ENCODE results near the gene PADI1.

PADI1 gene

GRCh38 chr1:17244821-17245740 lies 40.2 kb downstream of the PADI1 start:
- no peak for DNase-seq (ENCODE audit: low spot score)

DNA sequence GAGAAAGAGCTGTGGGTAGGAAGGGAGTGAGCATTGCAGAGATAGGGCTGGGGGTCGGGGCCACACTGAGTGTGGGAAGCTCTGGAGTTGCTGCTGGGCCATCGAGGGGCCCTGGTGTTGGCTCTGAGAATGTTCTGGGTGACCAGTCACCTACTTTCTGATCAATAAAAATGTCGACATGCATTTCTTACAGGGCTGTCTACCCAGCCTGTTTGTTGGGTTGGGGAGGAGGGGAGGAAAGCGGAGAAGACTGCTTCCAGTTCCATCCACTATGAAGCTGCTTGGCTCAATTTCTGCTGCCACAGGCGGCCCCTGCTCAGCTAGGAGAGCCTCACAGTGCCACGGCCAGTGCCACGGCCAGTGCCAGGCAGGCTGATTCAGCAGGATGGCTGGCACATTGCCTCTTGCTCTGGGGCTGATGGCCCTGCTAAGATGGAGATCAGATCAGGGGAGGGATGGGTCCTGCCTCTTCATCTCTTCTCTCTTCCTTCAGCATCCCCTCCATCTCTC lies 40.9 kb downstream of the PADI1 start:
- no peak for DNase-seq (ENCODE audit: low spot score)

DNA sequence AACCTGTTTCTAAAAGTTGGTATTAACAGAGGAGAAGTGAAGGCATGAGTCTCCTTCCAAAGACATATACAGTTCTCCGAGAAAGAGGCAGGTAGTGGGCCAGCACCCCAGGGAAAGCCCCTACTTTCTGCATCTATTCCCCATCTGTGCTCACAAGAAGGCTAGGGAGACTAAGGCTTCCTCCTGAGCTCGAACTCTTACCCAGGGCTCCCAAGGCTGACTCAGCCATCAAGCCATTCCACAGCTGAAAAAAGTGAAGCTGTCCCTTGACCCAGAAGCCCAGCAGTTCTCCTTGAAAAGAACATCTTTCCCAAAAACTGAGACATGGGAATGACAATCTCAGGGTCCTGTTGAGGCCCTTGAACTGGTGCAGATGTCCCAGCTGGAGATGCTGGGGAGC lies 42.0 kb downstream of the PADI1 start:
- DNase-seq (ENCODE audit: low spot score) = no peak

DNA sequence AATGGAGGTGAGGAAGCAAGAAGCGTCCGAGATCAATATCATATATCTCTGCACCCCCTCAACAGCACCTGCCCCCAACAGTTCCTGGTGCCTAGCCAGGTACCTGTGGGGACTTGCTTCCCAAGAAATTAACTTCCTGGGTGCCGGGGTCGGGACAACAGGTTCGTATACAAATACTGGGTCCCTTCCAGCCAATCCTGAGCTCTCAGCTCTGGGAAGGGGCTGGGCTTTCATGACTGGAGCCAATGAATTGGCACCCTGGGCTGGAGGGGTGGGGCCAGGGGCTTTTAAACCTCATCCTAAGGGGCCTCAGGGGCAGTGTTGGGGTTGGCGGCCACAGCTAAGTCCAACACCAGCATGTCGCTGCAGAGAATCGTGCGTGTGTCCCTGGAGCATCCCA lies 43.9 kb downstream of the PADI1 start, which contains the start of gene PADI3:
Gene PADI3, plus strand, starts transcription at position 318 of the 400 bp plus-strand sequence. Its CDS starts 40 bp downstream, at position 358.
- no peak for DNase-seq (ENCODE audit: low spot score)

GRCh38 chr1:17250601-17251000 lies 45.7 kb downstream of the PADI1 start:
- no peak for DNase-seq (ENCODE audit: low spot score)

DNA sequence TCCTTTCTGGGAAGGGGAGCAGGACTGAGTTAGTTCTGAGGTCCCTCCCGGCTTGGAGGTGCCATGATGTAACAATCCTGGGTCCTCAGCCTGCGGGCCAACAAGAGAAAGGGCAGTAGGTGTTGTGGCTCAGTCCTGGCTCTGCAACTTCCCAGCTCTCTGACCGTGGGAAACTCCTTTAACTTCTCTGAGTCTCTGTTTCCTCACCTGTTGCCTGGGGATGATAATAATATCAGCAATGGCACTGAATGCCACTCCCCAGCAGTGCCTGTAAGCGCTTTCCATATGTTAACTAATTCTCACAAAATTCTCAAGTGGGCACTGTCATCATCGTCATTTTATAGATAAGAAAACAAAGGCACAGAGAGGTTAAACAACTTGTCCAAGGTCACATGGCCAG lies 46.3 kb downstream of the PADI1 start:
- no peak for DNase-seq (ENCODE audit: low spot score)

- no peak for DNase-seq (ENCODE audit: low spot score)
These were observed 46.9 kb downstream of the PADI1 start for GRCh38 chr1:17251701-17252376.

GRCh38 chr1:17255336-17255735 lies 50.4 kb downstream of the PADI1 start:
- DNase-seq (ENCODE audit: low spot score) = no peak

- no peak for DNase-seq (ENCODE audit: low spot score)
These were observed 53.3 kb downstream of the PADI1 start for GRCh38 chr1:17258116-17258757.

DNA sequence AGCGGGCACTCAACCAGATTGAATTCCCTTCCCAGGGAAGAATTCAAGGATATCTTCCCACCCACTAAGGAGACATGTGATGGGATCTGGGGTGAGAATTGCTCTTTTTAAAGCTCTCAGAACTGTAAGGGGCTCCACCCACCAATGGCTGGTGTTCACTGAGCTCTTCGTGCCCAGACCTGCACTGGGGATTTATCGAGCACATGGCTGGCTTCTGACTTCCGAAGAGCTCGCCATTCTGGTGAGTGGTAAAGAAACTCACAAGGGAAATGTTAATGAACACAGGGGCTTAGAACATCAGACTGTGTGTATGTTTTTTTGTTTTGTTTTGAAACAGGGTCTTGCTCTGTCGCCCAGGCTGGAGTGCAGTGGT lies 53.8 kb downstream of the PADI1 start:
- DNase-seq (ENCODE audit: low spot score) = no peak

GRCh38 chr1:17259233-17259873 lies 54.4 kb downstream of the PADI1 start:
- DNase-seq (ENCODE audit: low spot score) = no peak

- DNase-seq (ENCODE audit: low spot score) = no peak
These were observed 55.3 kb downstream of the PADI1 start for GRCh38 chr1:17260264-17260663.

GRCh38 chr1:17260738-17261137 lies 55.8 kb downstream of the PADI1 start:
- no peak for DNase-seq (ENCODE audit: low spot score)

- no peak for DNase-seq (ENCODE audit: low spot score)
These were observed 59.0 kb downstream of the PADI1 start for GRCh38 chr1:17263936-17264335.

GRCh38 chr1:17264470-17264869 lies 59.5 kb downstream of the PADI1 start:
- no peak for DNase-seq (ENCODE audit: low spot score)

DNA sequence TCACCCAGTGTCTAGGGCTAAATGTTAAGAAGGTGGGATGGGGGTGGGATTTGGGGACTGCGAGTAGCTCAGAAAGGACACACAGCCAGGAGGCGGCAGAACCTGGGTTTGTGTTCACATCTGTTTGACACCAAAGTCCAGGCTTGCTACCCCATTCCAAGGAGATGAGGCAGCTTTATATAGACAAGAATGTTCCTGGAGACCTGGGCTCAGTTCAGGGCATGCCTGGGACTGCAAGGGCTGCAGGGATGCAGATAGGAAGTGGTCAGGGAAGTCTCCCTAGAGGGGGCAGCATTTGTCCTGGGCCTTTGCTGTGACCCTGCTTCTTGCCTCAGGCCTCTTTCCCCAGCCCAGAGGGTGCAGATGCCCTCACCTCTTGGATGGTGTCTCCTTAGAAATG lies 60.2 kb downstream of the PADI1 start:
- no peak for DNase-seq (ENCODE audit: low spot score)

DNA sequence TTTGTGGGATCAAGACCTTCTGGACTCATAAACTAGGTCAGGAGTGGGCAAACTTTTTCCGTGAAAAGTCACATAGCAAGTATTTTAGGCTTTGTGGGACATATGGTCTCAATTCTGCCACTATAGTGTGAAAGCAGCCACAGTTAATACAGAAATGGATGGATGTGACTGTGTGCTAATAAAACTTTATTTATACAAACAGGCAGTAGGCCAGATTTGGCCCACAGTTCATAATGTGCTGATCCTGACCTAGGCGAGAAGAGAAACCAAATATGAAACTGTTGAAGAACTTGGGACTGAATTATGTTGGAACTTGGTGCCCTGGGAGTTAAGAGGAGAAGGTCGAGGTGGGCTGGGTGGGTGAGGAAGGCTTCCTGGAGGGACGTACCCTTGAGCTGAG lies 61.0 kb downstream of the PADI1 start:
- DNase-seq (ENCODE audit: low spot score) = no peak

GRCh38 chr1:17270891-17271765 lies 66.2 kb downstream of the PADI1 start:
- DNase-seq (ENCODE audit: low spot score) = no peak

- DNase-seq (ENCODE audit: low spot score) = no peak
These were observed 67.1 kb downstream of the PADI1 start for GRCh38 chr1:17272066-17272465.

- no peak for DNase-seq (ENCODE audit: low spot score)
These were observed 67.7 kb downstream of the PADI1 start for GRCh38 chr1:17272646-17273045.

DNA sequence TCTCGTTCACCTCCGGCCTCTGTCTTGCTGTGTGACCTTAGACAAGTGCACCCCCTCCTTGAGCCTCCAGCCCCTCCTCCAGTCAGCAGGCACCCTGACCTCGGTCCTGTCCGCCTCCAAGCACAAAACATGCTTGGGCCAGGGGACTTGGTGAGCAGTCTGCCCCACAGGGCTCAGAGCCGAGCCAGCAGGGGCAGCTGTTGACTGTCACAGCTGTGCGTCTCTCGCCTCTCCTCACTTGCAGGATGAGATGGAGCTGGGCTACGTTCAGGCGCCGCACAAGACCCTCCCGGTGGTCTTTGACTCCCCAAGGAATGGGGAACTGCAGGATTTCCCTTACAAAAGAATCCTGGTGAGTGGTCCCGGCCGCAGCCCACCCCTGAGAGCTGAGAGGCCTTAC lies 68.2 kb downstream of the PADI1 start:
- DNase-seq (ENCODE audit: low spot score) = no peak

Measured in Ammon's horn (tissue), 1 donor.